Activated B cell treated with CpG ODN at 0.5 μM for 24 hours (primary cell): ENCODE measurements around the gene CNTD1. TPM values are rescaled to one million over a fixed set of nuclear protein-coding genes. Genes with fewer than 3 reads are reported as not detected.

Source experiments
- total RNA-seq: library from RNA; stranded (reverse); gene quantifications from 2 replicates; pipeline ENCODE4 v1.2.3, GENCODE V29; 2022

Gene CNTD1
- total RNA-seq, 1 donor from 2014 or later, result not detected

Other genes with a start within 250 kb of the CNTD1 start
- 0.86 and 1.2 TPM in 2 replicates for gene HSD17B1, start 245.9 kb upstream of the CNTD1 start, total RNA-seq
- gene COASY, start 236.7 kb upstream of the CNTD1 start, total RNA-seq, result 82.4 and 94.9 TPM in 2 replicates
- gene MLX, start 231.8 kb upstream of the CNTD1 start, total RNA-seq, result 53.4 and 59.7 TPM in 2 replicates
- 9.0 and 10.8 TPM in 2 replicates for gene PSMC3IP, start 221.1 kb upstream of the CNTD1 start, total RNA-seq
- 60.0 and 63.5 TPM in 2 replicates for gene RETREG3, start 189.5 kb upstream of the CNTD1 start, total RNA-seq
- gene TUBG1, start 189.2 kb upstream of the CNTD1 start, total RNA-seq, result 25.0 and 26.8 TPM in 2 replicates
- gene TUBG2, start 139.6 kb upstream of the CNTD1 start, total RNA-seq, result 8.6 and 9.4 TPM in 2 replicates
- gene PLEKHH3, start 121.9 kb upstream of the CNTD1 start, total RNA-seq, result 0.80 and 1.4 TPM in 2 replicates
- 1.2 and 1.4 TPM in 2 replicates for gene CCR10, start 117.0 kb upstream of the CNTD1 start, total RNA-seq
- gene CNTNAP1, start 116.3 kb upstream of the CNTD1 start, total RNA-seq, result 16.4 and 21.3 TPM in 2 replicates
- 74.7 and 81.6 TPM in 2 replicates for gene EZH1, start 53.8 kb upstream of the CNTD1 start, total RNA-seq
- gene RAMP2, start 37.6 kb upstream of the CNTD1 start, total RNA-seq, result not detected in 2 replicates
- gene VPS25, start 25.4 kb upstream of the CNTD1 start, total RNA-seq, result 49.7 and 49.8 TPM in 2 replicates
- gene WNK4, start 18.3 kb upstream of the CNTD1 start, total RNA-seq, result 0.10 and 0.29 TPM in 2 replicates
- gene COA3, start 157 bp upstream of the CNTD1 start, total RNA-seq, result 41.4 and 48.0 TPM in 2 replicates
- gene BECN1, start 25.4 kb downstream of the CNTD1 start, total RNA-seq, result 113 and 118 TPM in 2 replicates
- gene PSME3, start 34.5 kb downstream of the CNTD1 start, total RNA-seq, result 136 and 141 TPM in 2 replicates
- 2.0 and 3.9 TPM in 2 replicates for gene AOC2, start 45.7 kb downstream of the CNTD1 start, total RNA-seq
- 0.64 and 1.4 TPM in 2 replicates for gene AOC3, start 52.3 kb downstream of the CNTD1 start, total RNA-seq
- gene G6PC1, start 101.9 kb downstream of the CNTD1 start, total RNA-seq, result not detected in 2 replicates
- gene AARSD1, start 165.6 kb downstream of the CNTD1 start, total RNA-seq, result 63.6 and 70.4 TPM in 2 replicates
- 1.4 and 2.0 TPM in 2 replicates for gene PTGES3L, start 181.2 kb downstream of the CNTD1 start, total RNA-seq
- gene RUNDC1, start 181.7 kb downstream of the CNTD1 start, total RNA-seq, result 28.3 and 30.9 TPM in 2 replicates
- 1,189 and 1,266 TPM in 2 replicates for gene RPL27, start 199.6 kb downstream of the CNTD1 start, total RNA-seq
- gene IFI35, start 207.9 kb downstream of the CNTD1 start, total RNA-seq, result 41.9 and 50.5 TPM in 2 replicates
- gene VAT1, start 223.5 kb downstream of the CNTD1 start, total RNA-seq, result 34.4 and 38.5 TPM in 2 replicates
- gene RND2, start 226.4 kb downstream of the CNTD1 start, total RNA-seq, result 0.05 and 0.13 TPM in 2 replicates